ENCODE results near the gene RGPD3. TPM values are rescaled to one million over a fixed set of nuclear protein-coding genes. Genes with fewer than 3 reads are reported as not detected.
A peak's percentile ranks its signal among the peaks of the same experiment; 100 is the strongest.
"Not testable (repeated sequence)": the region's sequence is repeated elsewhere in the genome, so short reads cannot be mapped to it uniquely, and the experiment has no call there.

The RGPD3 gene
- total and polyA plus RNA-seq, 2 experiments from 2014 or later, result 0.08 to 0.28 TPM

DNA sequence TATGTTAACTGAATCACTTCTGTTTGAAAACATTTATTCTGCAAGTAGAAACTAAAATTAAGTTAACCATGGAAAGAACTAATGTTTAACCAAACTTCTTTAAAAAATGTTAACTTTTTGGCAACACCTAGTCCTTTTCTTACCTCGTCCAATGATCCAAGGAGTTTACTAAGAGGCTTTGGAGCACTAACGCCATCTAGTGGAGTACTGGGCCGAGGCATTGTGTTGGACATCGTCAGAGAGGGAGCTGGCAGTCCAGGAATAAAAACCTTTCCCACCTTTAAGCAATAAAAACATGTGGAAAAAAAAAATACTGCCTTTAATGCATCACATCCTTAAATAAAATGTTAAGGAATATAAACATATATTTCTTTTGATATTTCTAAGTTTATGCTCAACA, 2.4 kb upstream of the RGPD3 start:
- not testable (repeated sequence) for DNase-seq (ENCODE audit: low spot score); H3K4me3 ChIP-seq; H3K4me1 Mint-ChIP-seq; H3K4me1 ChIP-seq (ENCODE audit: insufficient read depth); H3K27ac Mint-ChIP-seq; H3K4me2 ChIP-seq; H3K79me2 ChIP-seq (replicated peaks; ENCODE audit: insufficient read depth); H3K4me3 Mint-ChIP-seq; H4K20me1 ChIP-seq (replicated peaks; ENCODE audit: insufficient read depth); H3K36me3 ChIP-seq (ENCODE audit: insufficient read depth); H3K9me2 ChIP-seq (ENCODE audit: insufficient read depth); H3F3A ChIP-seq (replicated peaks; ENCODE audit: low read depth); H2AFZ ChIP-seq; H3K27me3 Mint-ChIP-seq (ENCODE audit: insufficient read depth, low read depth, poor library complexity); H3K9me3 Mint-ChIP-seq; H3K27me3 ChIP-seq (ENCODE audit: insufficient read depth); H3K27ac ChIP-seq (ENCODE audit: low read depth); H3K36me3 Mint-ChIP-seq (ENCODE audit: low read depth)
- peak; percentile 52 for TF ChIP-seq CTCF (conservative IDR thresholded peaks at IDR 0.05; ENCODE audit: low read depth in 2 of 2)
- peak; percentile 83 for ATAC-seq

DNA sequence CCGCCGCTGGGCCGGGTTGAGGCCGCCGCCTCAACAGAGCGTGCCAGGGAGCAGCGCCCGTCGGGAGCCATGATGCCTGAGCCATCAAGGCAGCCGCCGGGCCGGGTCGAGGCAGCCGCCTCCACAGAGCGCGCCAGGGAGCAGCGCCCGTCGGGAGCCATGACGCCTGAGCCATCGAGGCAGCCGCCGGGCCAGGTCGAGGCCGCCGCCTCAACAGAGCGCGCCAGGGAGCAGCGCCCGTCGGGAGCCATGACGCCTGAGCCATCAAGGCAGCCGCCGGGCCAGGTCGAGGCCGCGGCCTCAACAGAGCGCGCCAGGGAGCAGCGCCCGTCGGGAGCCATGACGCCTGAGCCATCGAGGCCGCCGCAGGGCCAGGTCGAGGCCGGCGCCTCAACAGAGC, 697 bp downstream of the RGPD3 start:
- not testable (repeated sequence) for H3K9me2 ChIP-seq (ENCODE audit: insufficient read depth); H3K9me3 Mint-ChIP-seq; H3K79me2 ChIP-seq (replicated peaks; ENCODE audit: insufficient read depth); H3K4me3 Mint-ChIP-seq; H4K20me1 ChIP-seq (replicated peaks; ENCODE audit: insufficient read depth); H3K4me2 ChIP-seq; H3K4me3 ChIP-seq; H3K36me3 Mint-ChIP-seq (ENCODE audit: low read depth); H3K27ac ChIP-seq (ENCODE audit: low read depth); H3F3A ChIP-seq (replicated peaks; ENCODE audit: low read depth); H3K27ac Mint-ChIP-seq; H3K36me3 ChIP-seq (ENCODE audit: insufficient read depth); H3K4me1 Mint-ChIP-seq; ATAC-seq; H3K27me3 Mint-ChIP-seq (ENCODE audit: insufficient read depth, low read depth, poor library complexity); H3K4me1 ChIP-seq (ENCODE audit: insufficient read depth); H2AFZ ChIP-seq; DNase-seq (ENCODE audit: low spot score); H3K27me3 ChIP-seq (ENCODE audit: insufficient read depth)

GRCh38 chr2:106461882-106462281, 6.3 kb downstream of the RGPD3 start:
- ATAC-seq, result peak; percentile 66
- H3K27me3 ChIP-seq (ENCODE audit: insufficient read depth); H3K36me3 Mint-ChIP-seq (ENCODE audit: low read depth); H3K4me3 ChIP-seq; H3F3A ChIP-seq (replicated peaks; ENCODE audit: low read depth); H3K4me1 ChIP-seq (ENCODE audit: insufficient read depth); H3K4me3 Mint-ChIP-seq; H3K27me3 Mint-ChIP-seq (ENCODE audit: insufficient read depth, low read depth, poor library complexity); H3K9me2 ChIP-seq (ENCODE audit: insufficient read depth); H3K27ac ChIP-seq (ENCODE audit: low read depth); H4K20me1 ChIP-seq (replicated peaks; ENCODE audit: insufficient read depth); H3K79me2 ChIP-seq (replicated peaks; ENCODE audit: insufficient read depth); H2AFZ ChIP-seq; H3K36me3 ChIP-seq (ENCODE audit: insufficient read depth); H3K9me3 Mint-ChIP-seq; H3K27ac Mint-ChIP-seq; H3K4me2 ChIP-seq; H3K4me1 Mint-ChIP-seq: not testable (repeated sequence)
- peak; percentile 39 to 52 for TF ChIP-seq CTCF (conservative IDR thresholded peaks at IDR 0.05; ENCODE audit: low read depth in 2 of 2)
- DNase-seq (ENCODE audit: low spot score), result peak; percentile 34

DNA sequence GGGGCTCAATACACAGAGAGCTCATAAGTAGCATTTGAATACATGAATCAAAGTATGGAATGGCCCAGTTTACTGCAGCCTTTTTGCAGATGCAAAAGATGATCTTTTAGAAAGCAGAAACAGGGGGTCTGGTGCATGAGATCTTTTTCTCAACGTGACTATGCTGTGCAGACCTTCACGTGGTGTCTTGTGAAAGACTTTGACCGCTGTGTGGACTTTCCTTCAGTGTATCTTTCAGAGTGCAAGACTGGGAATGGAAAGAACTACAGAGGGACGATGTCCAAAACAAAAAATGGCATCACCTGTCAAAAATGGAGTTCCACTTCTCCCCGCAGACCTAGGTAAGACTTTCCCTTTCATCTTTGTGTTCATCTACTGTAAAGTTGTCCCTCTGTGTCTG, 77.5 kb downstream of the RGPD3 start:
- DNase-seq (ENCODE audit: low spot score); H3K4me2 ChIP-seq; H3F3A ChIP-seq (replicated peaks; ENCODE audit: low read depth); H3K4me1 ChIP-seq (ENCODE audit: insufficient read depth); H2AFZ ChIP-seq; ATAC-seq; H3K36me3 Mint-ChIP-seq (ENCODE audit: low read depth); H3K4me3 ChIP-seq; H4K20me1 ChIP-seq (replicated peaks; ENCODE audit: insufficient read depth); H3K27me3 Mint-ChIP-seq (ENCODE audit: insufficient read depth, low read depth, poor library complexity); H3K27me3 ChIP-seq (ENCODE audit: insufficient read depth); H3K9me2 ChIP-seq (ENCODE audit: insufficient read depth); H3K27ac ChIP-seq (ENCODE audit: low read depth); H3K4me1 Mint-ChIP-seq; H3K79me2 ChIP-seq (replicated peaks; ENCODE audit: insufficient read depth); H3K36me3 ChIP-seq (ENCODE audit: insufficient read depth); H3K9me3 Mint-ChIP-seq; H3K4me3 Mint-ChIP-seq: not testable (repeated sequence)
- 0 out of 2 replicates have a peak overlapping the region, but pooled peaks have one; percentile 24 for H3K27ac Mint-ChIP-seq

DNA sequence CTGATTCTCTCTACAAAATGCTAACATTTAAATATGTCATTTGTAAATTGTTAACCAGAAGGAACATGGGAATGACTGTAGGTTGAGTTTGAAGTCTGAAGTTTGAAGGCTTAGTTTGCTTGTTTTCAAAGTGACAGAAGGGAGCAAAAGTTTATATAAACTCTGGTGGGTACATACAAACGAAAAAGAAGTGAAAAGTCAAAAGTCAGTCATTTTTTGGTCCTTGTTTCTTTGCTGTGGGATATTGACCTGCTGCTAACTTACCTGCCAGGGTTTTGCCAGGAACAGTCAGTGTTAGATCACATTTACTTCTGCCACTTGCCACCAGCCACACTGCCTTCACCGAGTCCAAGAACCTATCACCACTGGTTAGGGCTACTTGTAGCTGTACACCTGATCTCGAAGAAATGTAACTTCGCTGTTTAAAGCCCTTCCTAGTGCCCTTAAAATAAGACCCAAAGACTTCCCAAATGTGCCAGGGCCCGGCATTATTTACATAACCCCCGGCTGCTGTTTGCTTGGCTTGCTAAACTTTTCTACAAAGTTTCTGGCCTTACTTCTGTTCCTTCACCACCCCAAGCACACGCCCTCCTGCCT, 79.3 kb downstream of the RGPD3 start:
- not testable (repeated sequence) for H3K4me3 Mint-ChIP-seq; H3K79me2 ChIP-seq (replicated peaks; ENCODE audit: insufficient read depth); H3K27me3 ChIP-seq (ENCODE audit: insufficient read depth); H3K36me3 ChIP-seq (ENCODE audit: insufficient read depth); H3K27ac ChIP-seq (ENCODE audit: low read depth); H3K4me3 ChIP-seq; H3K4me1 ChIP-seq (ENCODE audit: insufficient read depth); H3K27ac Mint-ChIP-seq; ATAC-seq; H4K20me1 ChIP-seq (replicated peaks; ENCODE audit: insufficient read depth); H3K27me3 Mint-ChIP-seq (ENCODE audit: insufficient read depth, low read depth, poor library complexity); H3F3A ChIP-seq (replicated peaks; ENCODE audit: low read depth); H2AFZ ChIP-seq; DNase-seq (ENCODE audit: low spot score); H3K4me2 ChIP-seq; H3K9me3 Mint-ChIP-seq; H3K36me3 Mint-ChIP-seq (ENCODE audit: low read depth); H3K9me2 ChIP-seq (ENCODE audit: insufficient read depth)
- peaks cover 12% of the 10 kb centered on the region for H3K4me1 Mint-ChIP-seq
